GM06990 (cell line): ENCODE results near the gene KCNJ2.

Experiments used
- DNase-seq: peaks from one replicate; pipeline ENCODE4 v3.0.0-alpha.2; 2011; ENCODE audit not compliant: insufficient read length; ENCODE audit errors: extremely low read depth
- H3K27me3 ChIP-seq: replicated peaks from 2 replicates; pipeline ENCODE4 v1.6.0; 2011; ENCODE audit warnings: low read length; ENCODE audit not compliant: control insufficient read depth, insufficient read depth
- H3K36me3 ChIP-seq: 2 replicates; pipeline ENCODE4 v1.5.1; 2011; ENCODE audit warnings: low read length; ENCODE audit not compliant: control insufficient read depth, insufficient read depth
- H3K4me3 ChIP-seq: replicated peaks from 2 replicates; pipeline ENCODE4 v1.5.1; 2011; ENCODE audit warnings: low read depth, mild to moderate bottlenecking, control low read depth, low read length
- CTCF ChIP-seq: IDR thresholded peaks from 2 replicates; pipeline ENCODE4 v1.5.1; 2011; ENCODE audit warnings: low read length, control low read depth, mild to moderate bottlenecking, inconsistent platforms; ENCODE audit not compliant: insufficient read depth, poor library complexity, severe bottlenecking

Gene KCNJ2

DNA sequence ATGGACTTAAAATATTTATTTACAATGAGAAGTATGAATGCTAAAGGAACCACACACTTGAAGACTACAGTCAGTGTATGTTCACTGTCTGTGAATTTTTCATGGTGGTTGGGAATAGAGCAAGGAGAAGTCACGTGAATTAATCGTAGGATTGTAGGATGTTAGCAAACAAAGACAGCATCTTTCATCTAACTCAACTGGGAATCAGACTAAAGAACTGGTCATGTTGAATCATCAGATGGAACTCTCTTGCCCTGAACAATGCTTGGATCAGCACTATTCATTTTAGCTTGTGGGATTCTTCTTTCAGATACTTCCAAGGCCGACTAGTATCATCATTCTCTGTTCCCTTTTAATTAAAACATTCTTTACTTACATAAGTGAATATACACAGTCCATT lies 18.1 kb downstream of the KCNJ2 start:
- no peak for TF ChIP-seq CTCF
- Histone ChIP-seq H3K27me3 (no peaks in the 10 kb centered on the region), H3K4me3 (no peak overlapping the region), H3K36me3 (no peaks in the 10 kb centered on the region)
- DNase-seq, result no peak

DNA sequence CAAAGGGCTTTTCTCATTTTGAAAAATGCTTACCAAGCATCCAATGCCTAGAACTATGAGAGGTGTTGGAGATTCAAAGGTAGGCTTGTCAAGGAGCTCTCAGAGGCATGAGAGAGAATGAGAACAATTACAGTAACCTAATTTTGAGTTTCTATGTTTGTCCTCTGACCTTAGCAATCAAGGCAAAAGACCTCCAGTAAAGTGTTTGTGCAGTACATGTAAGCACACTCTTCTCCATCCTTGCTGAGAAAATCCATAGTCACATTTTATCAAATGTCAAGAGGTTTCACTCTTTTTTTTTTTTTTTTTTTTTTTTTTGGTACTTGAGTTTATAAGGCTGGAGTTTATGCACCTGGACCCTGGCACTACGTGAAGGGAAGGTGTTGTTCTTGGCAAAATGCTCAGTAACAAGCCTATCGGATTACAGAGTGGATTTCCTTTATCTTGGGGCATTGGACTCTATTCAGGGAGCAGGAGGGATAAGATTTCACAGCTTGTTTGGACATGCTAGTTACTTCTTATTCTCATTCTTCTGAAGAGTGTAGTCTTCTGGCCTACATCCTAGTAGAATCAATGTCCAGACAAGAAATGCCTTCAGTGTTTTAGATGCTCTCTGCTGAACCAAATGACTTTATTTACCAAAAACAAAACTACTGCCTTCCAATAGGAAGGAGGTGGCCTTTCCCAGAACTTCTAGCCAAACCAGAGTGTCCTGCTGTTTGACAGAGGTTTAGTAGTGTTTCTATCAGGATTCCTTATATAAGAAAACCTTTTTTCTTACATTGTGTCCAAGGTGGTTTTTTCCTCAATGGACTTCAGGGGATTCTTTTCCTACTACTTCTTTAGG lies 21.9 kb downstream of the KCNJ2 start:
- no peak for TF ChIP-seq CTCF
- no peak overlapping the region for H3K4me3 ChIP-seq
- no peak for DNase-seq
- no peaks in the 10 kb centered on the region for H3K27me3 ChIP-seq
- H3K36me3 ChIP-seq, result no peaks in the 10 kb centered on the region

DNA sequence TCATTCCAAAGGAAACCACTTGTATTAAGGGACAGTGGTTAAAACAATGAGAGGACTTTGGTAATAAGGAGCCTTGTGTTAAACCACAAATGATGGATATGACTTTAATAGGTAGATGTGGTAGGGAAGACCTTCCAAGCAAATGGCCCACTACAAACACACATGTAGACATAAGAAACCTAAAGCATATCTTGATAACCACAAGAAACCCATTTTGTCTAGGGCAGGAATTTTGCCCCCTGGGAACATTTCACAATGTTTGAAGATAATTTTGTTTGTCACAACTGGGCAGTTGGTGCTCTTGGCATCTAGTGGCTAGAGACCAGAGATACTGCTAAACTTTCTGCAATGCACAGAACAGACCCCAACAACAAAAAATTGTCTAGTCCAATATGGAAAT lies 25.8 kb downstream of the KCNJ2 start:
- Histone ChIP-seq H3K36me3 (no peaks in the 10 kb centered on the region), H3K4me3 (no peak overlapping the region), H3K27me3 (no peaks in the 10 kb centered on the region)
- no peak for TF ChIP-seq CTCF
- DNase-seq, result no peak

DNA sequence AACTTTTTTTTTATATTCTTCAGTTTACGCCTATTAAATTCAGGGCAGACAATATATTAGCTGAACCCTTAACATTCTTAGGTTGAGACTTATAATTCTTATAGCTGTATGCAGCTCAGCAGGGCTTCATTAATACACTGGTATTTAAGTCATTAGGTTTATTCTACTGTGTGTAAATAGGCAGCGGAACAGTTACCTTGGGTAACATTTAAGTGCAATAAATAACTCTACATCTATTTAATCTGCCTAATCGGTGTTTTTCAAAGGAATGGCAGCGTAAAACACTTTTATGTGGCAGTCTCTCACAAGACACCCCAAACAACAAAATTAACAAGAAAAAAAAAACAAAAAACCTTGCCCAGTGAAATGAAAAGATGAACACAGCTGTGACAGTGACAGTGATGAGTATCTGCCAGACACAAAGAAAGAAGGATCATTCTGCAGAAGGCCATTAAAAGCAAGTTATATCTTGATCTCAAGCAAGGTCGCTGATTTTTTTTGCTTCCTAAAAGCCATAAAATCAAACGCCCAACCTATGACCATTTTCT lies 32.6 kb downstream of the KCNJ2 start:
- TF ChIP-seq CTCF, result no peak
- no peak overlapping the region for H3K4me3 ChIP-seq
- H3K36me3 ChIP-seq, result no peaks in the 10 kb centered on the region
- no peaks in the 10 kb centered on the region for H3K27me3 ChIP-seq
- DNase-seq, result no peak

DNA sequence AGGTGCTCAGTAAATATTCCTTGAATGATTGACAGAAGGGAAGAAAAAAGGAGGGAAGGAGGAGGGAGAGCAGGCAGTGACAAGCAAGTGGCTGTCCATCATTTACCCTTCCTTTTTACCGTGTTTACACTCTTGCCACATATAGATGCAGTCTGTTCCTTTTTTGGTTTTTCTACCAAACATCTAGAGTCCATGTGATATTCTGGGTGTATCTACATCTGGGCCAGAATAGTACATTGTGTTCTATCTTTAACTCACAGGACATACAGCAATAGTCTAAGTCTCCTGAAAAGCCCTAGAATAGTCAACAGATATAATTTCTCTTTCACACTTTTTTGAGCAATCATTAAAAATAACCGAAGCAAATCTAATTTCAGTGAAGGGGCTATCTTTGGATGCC lies 33.5 kb downstream of the KCNJ2 start:
- Histone ChIP-seq H3K36me3 (no peaks in the 10 kb centered on the region), H3K27me3 (no peaks in the 10 kb centered on the region), H3K4me3 (no peak overlapping the region)
- DNase-seq, result no peak
- no peak for TF ChIP-seq CTCF
